BLaER1 (cell line): Measurements from ENCODE around the gene SLC5A11.
"Not testable (repeated sequence)": the region's sequence is repeated elsewhere in the genome, so short reads cannot be mapped to it uniquely, and the experiment has no call there.

ENCODE experiments used
- H3K27ac ChIP-seq: shearing (Covaris generic); formaldehyde crosslinking; 2 replicates; pipeline ENCODE4 v1.8.1; 2022
- H3K27me3 ChIP-seq: shearing (Covaris generic); formaldehyde crosslinking; 2 replicates; pipeline ENCODE4 v1.8.1; 2022
- H3K36me3 ChIP-seq: shearing (Covaris generic); formaldehyde crosslinking; 2 replicates; pipeline ENCODE4 v1.8.1; 2022
- H3K4me1 ChIP-seq: shearing (Covaris generic); formaldehyde crosslinking; 2 replicates; pipeline ENCODE4 v1.8.1; 2022
- H3K4me2 ChIP-seq: shearing (Covaris generic); formaldehyde crosslinking; 2 replicates; pipeline ENCODE4 v1.8.1; 2022
- H3K4me3 ChIP-seq: shearing (Covaris generic); formaldehyde crosslinking; 2 replicates; pipeline ENCODE4 v1.8.1; 2022
- H3K9ac ChIP-seq: shearing (Covaris generic); formaldehyde crosslinking; 2 replicates; pipeline ENCODE4 v1.8.1; 2022
- H3K9me3 ChIP-seq: shearing (Covaris generic); formaldehyde crosslinking; 2 replicates; pipeline ENCODE4 v1.8.1; 2022
- H4K20me1 ChIP-seq: shearing (Covaris generic); formaldehyde crosslinking; 2 replicates; pipeline ENCODE4 v1.8.1; 2022
- Cebpa-rat ChIP-seq: shearing (Covaris generic); IDR thresholded peaks from 2 replicates; pipeline ENCODE4 v1.8.1; 2022

The SLC5A11 gene

DNA sequence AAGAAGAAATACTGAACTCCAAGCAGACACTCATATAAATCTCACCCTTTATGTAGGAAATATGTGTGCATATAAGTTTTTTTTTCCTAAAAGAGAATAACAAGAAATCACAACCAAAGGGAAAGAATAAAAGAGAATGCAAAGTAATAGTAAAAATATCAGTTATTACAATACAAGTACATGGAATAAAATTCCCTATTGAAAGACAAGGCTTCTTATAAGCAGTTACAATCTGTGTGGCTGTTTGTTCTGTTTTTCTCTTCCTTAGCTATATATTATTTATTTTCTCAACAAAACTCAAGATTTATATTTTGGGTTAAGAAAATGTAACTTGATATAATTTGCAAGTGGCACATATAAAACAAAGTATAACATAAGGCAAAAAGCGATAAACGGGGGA lies 41.7 kb downstream of the SLC5A11 start:
- Histone ChIP-seq H3K4me1 (no peaks in the 10 kb centered on the region), H3K27me3 (no peaks in the 10 kb centered on the region), H3K4me3 (no peak overlapping the region), H4K20me1 (no peaks in the 10 kb centered on the region), H3K9me3 (no peaks in the 10 kb centered on the region), H3K27ac (no peak overlapping the region), H3K4me2 (no peak overlapping the region), H3K36me3 (no peaks in the 10 kb centered on the region), H3K9ac (no peak overlapping the region)
- no peak for TF ChIP-seq Cebpa-rat

DNA sequence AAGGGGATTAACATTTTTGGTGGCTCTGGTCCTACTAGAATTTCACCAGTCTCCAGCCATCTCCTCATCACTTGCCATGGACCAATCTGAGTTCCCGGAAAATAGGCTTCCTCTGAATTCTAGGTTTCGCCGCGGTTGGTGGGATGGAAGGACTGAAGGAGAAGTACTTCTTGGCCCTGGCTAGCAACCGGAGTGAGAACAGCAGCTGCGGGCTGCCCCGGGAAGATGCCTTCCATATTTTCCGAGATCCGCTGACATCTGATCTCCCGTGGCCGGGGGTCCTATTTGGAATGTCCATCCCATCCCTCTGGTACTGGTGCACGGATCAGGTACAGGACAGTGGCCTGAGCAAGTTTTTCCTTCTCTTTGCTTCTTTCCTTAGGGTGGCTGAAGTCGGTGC lies 45.0 kb downstream of the SLC5A11 start:
- H3K9ac ChIP-seq, result no peak overlapping the region
- H3K4me3 ChIP-seq, result no peak overlapping the region
- H3K27me3 ChIP-seq, result no peaks in the 10 kb centered on the region
- H3K27ac ChIP-seq, result no peak overlapping the region
- no peak for TF ChIP-seq Cebpa-rat
- H3K9me3 ChIP-seq, result no peaks in the 10 kb centered on the region
- no peaks in the 10 kb centered on the region for H3K4me1 ChIP-seq
- no peak overlapping the region for H3K4me2 ChIP-seq
- H3K36me3 ChIP-seq, result no peaks in the 10 kb centered on the region
- H4K20me1 ChIP-seq, result no peaks in the 10 kb centered on the region

DNA sequence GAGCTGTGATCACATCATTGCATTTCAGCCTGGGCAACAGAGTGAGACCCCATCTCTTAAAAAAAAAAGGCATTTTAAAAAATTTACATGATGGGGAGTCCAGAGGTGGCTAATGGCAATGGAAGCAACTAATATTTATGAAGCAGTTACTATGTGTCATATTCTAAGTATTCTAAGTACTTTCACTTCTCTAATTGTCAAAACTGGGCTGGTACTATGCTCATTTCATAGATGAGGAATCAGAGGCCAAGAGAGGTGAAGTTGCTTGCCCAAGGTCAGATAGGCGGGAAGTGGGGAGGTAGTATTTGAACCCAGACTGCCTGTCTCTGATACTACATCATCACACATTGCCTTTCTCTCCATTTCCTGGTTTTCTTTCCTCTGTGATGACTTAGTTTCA lies 50.7 kb downstream of the SLC5A11 start:
- H3K27me3 ChIP-seq, result no peaks in the 10 kb centered on the region
- no peak for TF ChIP-seq Cebpa-rat
- H3K9ac ChIP-seq, result no peak overlapping the region
- no peaks in the 10 kb centered on the region for H3K36me3 ChIP-seq
- H3K4me2 ChIP-seq, result no peak overlapping the region
- no peaks in the 10 kb centered on the region for H3K9me3 ChIP-seq
- H4K20me1 ChIP-seq, result no peaks in the 10 kb centered on the region
- no peak overlapping the region for H3K4me3 ChIP-seq
- H3K4me1 ChIP-seq, result no peaks in the 10 kb centered on the region
- no peak overlapping the region for H3K27ac ChIP-seq

DNA sequence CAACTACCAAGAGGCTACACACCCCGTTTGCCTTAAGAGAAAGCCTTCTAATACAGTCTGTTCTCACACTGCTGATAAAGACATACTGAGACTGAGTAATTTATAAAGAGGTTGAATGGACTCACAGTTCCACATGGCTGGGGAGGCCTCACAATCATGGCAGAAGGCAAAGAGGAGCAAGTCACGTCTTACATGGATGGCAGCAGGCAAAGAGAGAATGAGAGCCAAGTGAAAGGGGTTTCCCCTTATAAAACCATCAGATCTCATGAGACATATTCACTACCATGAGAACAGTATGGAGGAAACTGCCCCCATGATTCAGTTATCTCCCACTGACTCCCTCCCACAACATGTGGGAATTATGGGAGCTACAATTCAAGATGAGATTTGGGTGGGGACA lies 51.8 kb downstream of the SLC5A11 start:
- not testable (repeated sequence) for H3K4me1 ChIP-seq, H3K4me2 ChIP-seq, H4K20me1 ChIP-seq, H3K36me3 ChIP-seq, H3K9ac ChIP-seq, H3K9me3 ChIP-seq, H3K27ac ChIP-seq, H3K27me3 ChIP-seq, H3K4me3 ChIP-seq

DNA sequence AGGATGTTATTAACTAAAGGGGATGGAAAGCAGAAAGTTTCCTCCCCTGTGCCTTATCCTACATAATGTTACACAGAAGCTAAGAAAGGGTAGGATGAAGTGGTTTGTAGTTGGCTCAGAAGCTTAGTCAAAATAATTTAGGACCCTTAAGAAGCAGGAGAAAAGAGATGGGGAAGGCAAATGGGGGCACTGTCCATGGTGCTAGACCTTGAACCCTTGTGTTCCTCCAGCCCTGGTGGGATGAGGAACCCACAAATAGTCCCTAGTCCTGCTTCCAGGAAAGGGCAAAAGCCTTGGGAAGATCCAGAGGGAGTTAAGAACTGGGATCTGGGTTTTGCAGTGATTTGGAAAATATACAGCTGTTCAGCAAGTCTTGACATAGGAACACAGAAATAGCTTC lies 54.5 kb downstream of the SLC5A11 start:
- H3K4me2 ChIP-seq, result no peak overlapping the region
- TF ChIP-seq Cebpa-rat, result no peak
- no peaks in the 10 kb centered on the region for H3K27me3 ChIP-seq
- H3K9ac ChIP-seq, result no peak overlapping the region
- no peaks in the 10 kb centered on the region for H4K20me1 ChIP-seq
- H3K27ac ChIP-seq, result no peak overlapping the region
- H3K9me3 ChIP-seq, result no peaks in the 10 kb centered on the region
- no peak overlapping the region for H3K4me3 ChIP-seq
- H3K36me3 ChIP-seq, result no peaks in the 10 kb centered on the region
- no peaks in the 10 kb centered on the region for H3K4me1 ChIP-seq

- Histone ChIP-seq H3K4me3 (no peak overlapping the region), H3K27ac (no peak overlapping the region), H3K9me3 (no peaks in the 10 kb centered on the region), H3K4me2 (no peak overlapping the region), H3K36me3 (no peaks in the 10 kb centered on the region), H3K27me3 (no peaks in the 10 kb centered on the region), H3K4me1 (no peaks in the 10 kb centered on the region), H3K9ac (no peak overlapping the region), H4K20me1 (no peaks in the 10 kb centered on the region)
- no peak for TF ChIP-seq Cebpa-rat
Observed at GRCh38 chr16:24906199-24906808, 60.5 kb downstream of the SLC5A11 start.

DNA sequence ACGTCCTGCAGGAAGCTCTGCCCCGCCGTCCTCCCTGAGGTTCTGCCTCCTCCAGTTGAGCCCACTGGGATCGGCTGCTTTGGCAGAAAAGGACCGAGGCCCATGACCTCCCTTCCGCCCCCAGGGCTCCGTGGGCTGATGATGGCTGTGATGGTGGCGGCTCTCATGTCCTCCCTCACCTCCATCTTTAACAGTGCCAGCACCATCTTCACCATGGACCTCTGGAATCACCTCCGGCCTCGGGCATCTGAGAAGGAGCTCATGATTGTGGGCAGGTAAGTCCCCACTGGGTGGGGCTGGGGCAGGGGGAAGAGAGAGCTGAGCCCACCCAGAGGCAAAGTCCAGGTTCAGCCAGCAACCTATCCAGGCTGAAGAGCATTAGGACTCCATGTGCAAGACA lies 61.1 kb downstream of the SLC5A11 start:
- Histone ChIP-seq H3K4me3 (no peak overlapping the region), H3K27ac (no peak overlapping the region), H3K4me2 (no peak overlapping the region), H3K4me1 (no peaks in the 10 kb centered on the region), H3K27me3 (no peaks in the 10 kb centered on the region), H3K9ac (no peak overlapping the region), H3K36me3 (no peaks in the 10 kb centered on the region), H4K20me1 (no peaks in the 10 kb centered on the region), H3K9me3 (no peaks in the 10 kb centered on the region)
- TF ChIP-seq Cebpa-rat, result no peak

DNA sequence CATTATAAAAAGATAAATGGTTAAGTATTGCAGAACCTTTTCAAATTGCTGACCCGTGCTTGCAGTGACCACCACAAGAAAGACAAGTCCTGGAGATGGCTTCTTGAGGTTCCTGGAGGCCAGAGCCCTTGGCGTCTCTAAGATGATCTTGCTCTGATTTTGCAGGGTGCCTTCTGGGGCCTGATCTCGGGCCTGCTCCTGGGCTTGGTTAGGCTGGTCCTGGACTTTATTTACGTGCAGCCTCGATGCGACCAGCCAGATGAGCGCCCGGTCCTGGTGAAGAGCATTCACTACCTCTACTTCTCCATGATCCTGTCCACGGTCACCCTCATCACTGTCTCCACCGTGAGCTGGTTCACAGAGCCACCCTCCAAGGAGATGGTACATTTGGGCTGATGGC lies 63.0 kb downstream of the SLC5A11 start:
- Histone ChIP-seq H3K27me3 (no peaks in the 10 kb centered on the region), H3K27ac (no peak overlapping the region), H3K4me1 (no peaks in the 10 kb centered on the region), H3K4me3 (no peak overlapping the region), H3K36me3 (no peaks in the 10 kb centered on the region), H3K4me2 (no peak overlapping the region), H4K20me1 (no peaks in the 10 kb centered on the region), H3K9ac (no peak overlapping the region), H3K9me3 (no peaks in the 10 kb centered on the region)
- TF ChIP-seq Cebpa-rat, result no peak

DNA sequence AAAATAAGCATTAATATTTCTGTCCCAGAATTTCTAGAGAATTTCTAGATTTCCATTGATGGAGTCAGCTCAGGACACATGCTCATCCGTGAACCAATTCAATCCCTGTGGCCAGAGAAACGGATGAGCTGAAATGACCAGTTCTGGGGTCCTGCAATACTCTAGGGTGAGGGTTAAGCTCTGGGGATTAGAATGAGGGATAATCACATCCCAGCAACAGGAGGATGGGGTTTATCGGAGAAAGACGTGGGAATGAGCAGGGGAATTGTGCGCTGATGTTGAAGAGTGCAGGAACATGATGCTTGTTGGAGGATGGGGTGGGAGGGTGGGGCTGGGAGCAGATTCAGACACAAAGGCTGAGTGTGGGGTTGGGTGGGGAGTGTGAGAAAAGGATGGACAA lies 64.1 kb downstream of the SLC5A11 start:
- H3K9ac ChIP-seq, result no peak overlapping the region
- H3K4me2 ChIP-seq, result no peak overlapping the region
- no peaks in the 10 kb centered on the region for H3K9me3 ChIP-seq
- H3K4me1 ChIP-seq, result no peaks in the 10 kb centered on the region
- no peak for TF ChIP-seq Cebpa-rat
- H3K27me3 ChIP-seq, result no peaks in the 10 kb centered on the region
- no peaks in the 10 kb centered on the region for H4K20me1 ChIP-seq
- no peak overlapping the region for H3K27ac ChIP-seq
- no peaks in the 10 kb centered on the region for H3K36me3 ChIP-seq
- H3K4me3 ChIP-seq, result no peak overlapping the region

GRCh38 chr16:24915019-24915418 lies 69.3 kb downstream of the SLC5A11 start:
- peaks cover 43% of the 10 kb centered on the region for H3K36me3 ChIP-seq
- no peak overlapping the region for H3K4me3 ChIP-seq
- TF ChIP-seq Cebpa-rat, result no peak
- H3K9me3 ChIP-seq, result no peaks in the 10 kb centered on the region
- peaks cover 7% of the 10 kb centered on the region; the same call in 1 of the 2 replicates for H3K4me1 ChIP-seq
- no peak overlapping the region for H3K4me2 ChIP-seq
- no peak overlapping the region for H3K9ac ChIP-seq
- no peaks in the 10 kb centered on the region for H3K27me3 ChIP-seq
- H3K27ac ChIP-seq, result no peak overlapping the region
- H4K20me1 ChIP-seq, result peaks cover 29% of the 10 kb centered on the region

- H3K9me3 ChIP-seq, result no peaks in the 10 kb centered on the region
- H3K4me1 ChIP-seq, result peaks cover 9% of the 10 kb centered on the region
- no peak overlapping the region for H3K9ac ChIP-seq
- no peak overlapping the region for H3K27ac ChIP-seq
- no peak overlapping the region for H3K4me2 ChIP-seq
- H3K36me3 ChIP-seq, result peaks cover 49% of the 10 kb centered on the region
- no peaks in the 10 kb centered on the region for H3K27me3 ChIP-seq
- no peak for TF ChIP-seq Cebpa-rat
- peaks cover 35% of the 10 kb centered on the region for H4K20me1 ChIP-seq
- no peak overlapping the region for H3K4me3 ChIP-seq
Observed at GRCh38 chr16:24915576-24915975, 69.8 kb downstream of the SLC5A11 start.
